GM23338 (cell line): Measurements from ENCODE around the gene TMEM204. TPM values are rescaled to one million over a fixed set of nuclear protein-coding genes. Genes with fewer than 3 reads are reported as not detected.

Source experiments
- ATAC-seq: fragments of 200-7000 bp; cut with Tn5 transposase; 3 replicates; pipeline ENCODE4 v1.9.1; 2020
- DNase-seq: peaks from one replicate; pipeline ENCODE4 v3.0.0-alpha.2; 2015; ENCODE audit warnings: low spot score
- H2AFZ ChIP-seq: fragments of 200-600 bp; sonication (generic); 2 replicates; pipeline ENCODE4 v1.8.0; 2016; ENCODE audit warnings: antibody characterized with exemption, mild to moderate bottlenecking, moderate library complexity
- H3F3A ChIP-seq: fragments of 200-600 bp; sonication (generic); replicated peaks from 2 replicates; pipeline ENCODE4 v1.8.0; 2017; ENCODE audit warnings: antibody characterized with exemption, mixed run types, low read depth
- H3K27ac ChIP-seq: fragments of 200-600 bp; sonication (generic); 2 replicates; pipeline ENCODE4 v1.6.1; 2016; ENCODE audit warnings: low read depth
- H3K27me3 ChIP-seq: fragments of 200-600 bp; sonication (generic); 2 replicates; pipeline ENCODE4 v1.8.0; 2016; ENCODE audit warnings: mild to moderate bottlenecking, mixed run types, moderate library complexity; ENCODE audit not compliant: insufficient read depth
- H3K36me3 ChIP-seq: fragments of 200-600 bp; sonication (generic); 2 replicates; pipeline ENCODE4 v1.8.0; 2016; ENCODE audit warnings: mild to moderate bottlenecking; ENCODE audit not compliant: insufficient read depth
- H3K4me1 ChIP-seq: fragments of 200-600 bp; sonication (generic); 2 replicates; pipeline ENCODE4 v1.8.0; 2016; ENCODE audit warnings: mild to moderate bottlenecking, moderate library complexity; ENCODE audit not compliant: insufficient read depth
- H3K4me2 ChIP-seq: fragments of 200-600 bp; sonication (generic); 2 replicates; pipeline ENCODE4 v1.7.1; 2017; ENCODE audit warnings: mixed run types
- H3K4me3 ChIP-seq: fragments of 200-600 bp; sonication (generic); 2 replicates; pipeline ENCODE4 v1.6.1; 2016; ENCODE audit warnings: mixed run types
- H3K79me2 ChIP-seq: fragments of 200-600 bp; sonication (generic); replicated peaks from 2 replicates; pipeline ENCODE4 v1.8.0; 2017; ENCODE audit warnings: mild to moderate bottlenecking; ENCODE audit not compliant: insufficient read depth
- H3K9me2 ChIP-seq: fragments of 200-600 bp; sonication (generic); 2 replicates; pipeline ENCODE4 v1.8.0; 2017; ENCODE audit not compliant: insufficient read depth
- H4K20me1 ChIP-seq: fragments of 200-600 bp; sonication (generic); replicated peaks from 2 replicates; pipeline ENCODE4 v1.8.0; 2017; ENCODE audit warnings: mild to moderate bottlenecking; ENCODE audit not compliant: insufficient read depth
- H3K27ac Mint-ChIP-seq: 2 replicates; pipeline ENCODE4 v1.8.0; 2020; ENCODE audit warnings: inconsistent platforms, mild to moderate bottlenecking, moderate library complexity, mixed read lengths
- H3K27me3 Mint-ChIP-seq: 3 replicates; pipeline ENCODE4 v1.8.0; 2022; ENCODE audit warnings: low read depth, mild to moderate bottlenecking, moderate library complexity, mixed read lengths, inconsistent platforms; ENCODE audit not compliant: insufficient read depth, poor library complexity
- H3K36me3 Mint-ChIP-seq: 3 replicates; pipeline ENCODE4 v1.8.0; 2021; ENCODE audit warnings: low read depth, mild to moderate bottlenecking, inconsistent platforms, moderate library complexity, mixed read lengths
- H3K4me1 Mint-ChIP-seq: 3 replicates; pipeline ENCODE4 v1.8.0; 2020; ENCODE audit warnings: mild to moderate bottlenecking, inconsistent platforms, mixed read lengths
- H3K4me3 Mint-ChIP-seq: 3 replicates; pipeline ENCODE4 v1.8.0; 2021; ENCODE audit warnings: moderate library complexity, mild to moderate bottlenecking, inconsistent platforms, mixed read lengths
- H3K9me3 Mint-ChIP-seq: 3 replicates; pipeline ENCODE4 v1.8.0; 2020; ENCODE audit warnings: moderate library complexity, mild to moderate bottlenecking, inconsistent platforms, mixed read lengths
- CREB1 ChIP-seq: fragments of 250-450 bp; sonication (Bioruptor Pico); IDR thresholded peaks from 2 replicates; pipeline ENCODE4 v1.5.0; 2020; ENCODE audit warnings: low read depth, mild to moderate bottlenecking, moderate library complexity
- NANOG ChIP-seq: IDR thresholded peaks from 2 replicates; pipeline ENCODE4 v1.6.1; 2016; ENCODE audit warnings: antibody characterized with exemption, borderline replicate concordance
- POLR2AphosphoS5 ChIP-seq: IDR thresholded peaks from 2 replicates; pipeline ENCODE4 v1.6.1; 2016; ENCODE audit warnings: antibody characterized with exemption, low read depth
- STAT1 ChIP-seq: IDR thresholded peaks from one replicate; pipeline ENCODE4 v1.6.1; 2016; ENCODE audit warnings: antibody characterized with exemption; ENCODE audit not compliant: unreplicated experiment
- polyA plus RNA-seq: library from polyadenylated mRNA; unstranded; fragments of >200 nt; fragmentation: Nextera tagmentation; extraction: Ambion mirVana; gene quantifications from 2 replicates; pipeline ENCODE4 v1.2.1, GENCODE V29; 2016
- total RNA-seq: library from RNA; depleted of rRNA; stranded (reverse); fragments of >200 nt; shearing (Covaris generic); gene quantifications from 2 replicates; pipeline ENCODE4 v1.2.3, GENCODE V29; 2014
- TF ChIP-seq, protein P1 (sequence below): fragments of 250-450 bp; sonication (Bioruptor Pico); IDR thresholded peaks from 2 replicates; pipeline ENCODE4 v1.5.0; 2020; ENCODE audit warnings: mild to moderate bottlenecking, moderate library complexity
- TF ChIP-seq, protein P2 (sequence below): IDR thresholded peaks from 2 replicates; pipeline ENCODE4 v1.6.1; 2016; ENCODE audit warnings: antibody characterized with exemption

The TMEM204 gene
- total and polyA plus RNA-seq, 2 experiments from 2014 or later = 0.14 to 0.21 TPM

DNA sequence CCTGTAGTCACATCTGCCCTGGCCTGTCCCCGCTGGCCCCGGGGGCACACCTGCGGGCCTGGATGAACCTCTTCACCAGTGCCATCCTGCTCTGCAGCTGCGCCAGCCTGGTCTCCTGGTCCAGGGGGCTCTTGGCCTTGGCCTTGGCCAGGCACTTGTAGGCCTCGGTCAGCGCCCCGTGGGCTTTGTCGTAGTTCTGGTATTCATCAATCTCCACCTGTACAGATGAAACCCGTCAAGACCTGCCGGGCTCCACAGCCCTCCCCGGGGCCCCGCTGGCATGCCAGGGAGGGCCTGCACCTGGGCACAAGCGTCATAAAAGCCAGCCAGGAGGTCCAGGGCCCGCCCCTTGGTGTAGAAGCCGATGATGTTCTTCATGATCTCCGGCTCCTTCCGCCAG is 13.6 kb upstream of the TMEM204 start (continued):
- TF ChIP-seq, protein P1, sequence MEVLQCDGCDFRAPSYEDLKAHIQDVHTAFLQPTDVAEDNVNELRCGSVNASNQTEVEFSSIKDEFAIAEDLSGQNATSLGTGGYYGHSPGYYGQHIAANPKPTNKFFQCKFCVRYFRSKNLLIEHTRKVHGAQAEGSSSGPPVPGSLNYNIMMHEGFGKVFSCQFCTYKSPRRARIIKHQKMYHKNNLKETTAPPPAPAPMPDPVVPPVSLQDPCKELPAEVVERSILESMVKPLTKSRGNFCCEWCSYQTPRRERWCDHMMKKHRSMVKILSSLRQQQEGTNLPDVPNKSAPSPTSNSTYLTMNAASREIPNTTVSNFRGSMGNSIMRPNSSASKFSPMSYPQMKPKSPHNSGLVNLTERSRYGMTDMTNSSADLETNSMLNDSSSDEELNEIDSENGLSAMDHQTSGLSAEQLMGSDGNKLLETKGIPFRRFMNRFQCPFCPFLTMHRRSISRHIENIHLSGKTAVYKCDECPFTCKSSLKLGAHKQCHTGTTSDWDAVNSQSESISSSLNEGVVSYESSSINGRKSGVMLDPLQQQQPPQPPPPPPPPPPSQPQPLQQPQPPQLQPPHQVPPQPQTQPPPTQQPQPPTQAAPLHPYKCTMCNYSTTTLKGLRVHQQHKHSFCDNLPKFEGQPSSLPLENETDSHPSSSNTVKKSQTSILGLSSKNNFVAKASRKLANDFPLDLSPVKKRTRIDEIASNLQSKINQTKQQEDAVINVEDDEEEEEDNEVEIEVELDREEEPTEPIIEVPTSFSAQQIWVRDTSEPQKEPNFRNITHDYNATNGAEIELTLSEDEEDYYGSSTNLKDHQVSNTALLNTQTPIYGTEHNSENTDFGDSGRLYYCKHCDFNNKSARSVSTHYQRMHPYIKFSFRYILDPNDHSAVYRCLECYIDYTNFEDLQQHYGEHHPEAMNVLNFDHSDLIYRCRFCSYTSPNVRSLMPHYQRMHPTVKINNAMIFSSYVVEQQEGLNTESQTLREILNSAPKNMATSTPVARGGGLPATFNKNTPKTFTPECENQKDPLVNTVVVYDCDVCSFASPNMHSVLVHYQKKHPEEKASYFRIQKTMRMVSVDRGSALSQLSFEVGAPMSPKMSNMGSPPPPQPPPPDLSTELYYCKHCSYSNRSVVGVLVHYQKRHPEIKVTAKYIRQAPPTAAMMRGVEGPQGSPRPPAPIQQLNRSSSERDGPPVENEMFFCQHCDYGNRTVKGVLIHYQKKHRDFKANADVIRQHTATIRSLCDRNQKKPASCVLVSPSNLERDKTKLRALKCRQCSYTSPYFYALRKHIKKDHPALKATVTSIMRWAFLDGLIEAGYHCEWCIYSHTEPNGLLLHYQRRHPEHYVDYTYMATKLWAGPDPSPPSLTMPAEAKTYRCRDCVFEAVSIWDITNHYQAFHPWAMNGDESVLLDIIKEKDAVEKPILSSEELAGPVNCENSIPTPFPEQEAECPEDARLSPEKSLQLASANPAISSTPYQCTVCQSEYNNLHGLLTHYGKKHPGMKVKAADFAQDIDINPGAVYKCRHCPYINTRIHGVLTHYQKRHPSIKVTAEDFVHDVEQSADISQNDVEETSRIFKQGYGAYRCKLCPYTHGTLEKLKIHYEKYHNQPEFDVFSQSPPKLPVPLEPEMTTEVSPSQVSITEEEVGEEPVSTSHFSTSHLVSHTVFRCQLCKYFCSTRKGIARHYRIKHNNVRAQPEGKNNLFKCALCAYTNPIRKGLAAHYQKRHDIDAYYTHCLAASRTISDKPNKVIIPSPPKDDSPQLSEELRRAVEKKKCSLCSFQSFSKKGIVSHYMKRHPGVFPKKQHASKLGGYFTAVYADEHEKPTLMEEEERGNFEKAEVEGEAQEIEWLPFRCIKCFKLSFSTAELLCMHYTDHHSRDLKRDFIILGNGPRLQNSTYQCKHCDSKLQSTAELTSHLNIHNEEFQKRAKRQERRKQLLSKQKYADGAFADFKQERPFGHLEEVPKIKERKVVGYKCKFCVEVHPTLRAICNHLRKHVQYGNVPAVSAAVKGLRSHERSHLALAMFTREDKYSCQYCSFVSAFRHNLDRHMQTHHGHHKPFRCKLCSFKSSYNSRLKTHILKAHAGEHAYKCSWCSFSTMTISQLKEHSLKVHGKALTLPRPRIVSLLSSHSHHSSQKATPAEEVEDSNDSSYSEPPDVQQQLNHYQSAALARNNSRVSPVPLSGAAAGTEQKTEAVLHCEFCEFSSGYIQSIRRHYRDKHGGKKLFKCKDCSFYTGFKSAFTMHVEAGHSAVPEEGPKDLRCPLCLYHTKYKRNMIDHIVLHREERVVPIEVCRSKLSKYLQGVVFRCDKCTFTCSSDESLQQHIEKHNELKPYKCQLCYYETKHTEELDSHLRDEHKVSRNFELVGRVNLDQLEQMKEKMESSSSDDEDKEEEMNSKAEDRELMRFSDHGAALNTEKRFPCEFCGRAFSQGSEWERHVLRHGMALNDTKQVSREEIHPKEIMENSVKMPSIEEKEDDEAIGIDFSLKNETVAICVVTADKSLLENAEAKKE (CRISPR knock-in tag) = no peak
- TF ChIP-seq, protein P2, sequence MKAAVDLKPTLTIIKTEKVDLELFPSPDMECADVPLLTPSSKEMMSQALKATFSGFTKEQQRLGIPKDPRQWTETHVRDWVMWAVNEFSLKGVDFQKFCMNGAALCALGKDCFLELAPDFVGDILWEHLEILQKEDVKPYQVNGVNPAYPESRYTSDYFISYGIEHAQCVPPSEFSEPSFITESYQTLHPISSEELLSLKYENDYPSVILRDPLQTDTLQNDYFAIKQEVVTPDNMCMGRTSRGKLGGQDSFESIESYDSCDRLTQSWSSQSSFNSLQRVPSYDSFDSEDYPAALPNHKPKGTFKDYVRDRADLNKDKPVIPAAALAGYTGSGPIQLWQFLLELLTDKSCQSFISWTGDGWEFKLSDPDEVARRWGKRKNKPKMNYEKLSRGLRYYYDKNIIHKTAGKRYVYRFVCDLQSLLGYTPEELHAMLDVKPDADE = no peak
- TF ChIP-seq NANOG (no peak), STAT1 (no peak), CREB1 (no peak)

DNA sequence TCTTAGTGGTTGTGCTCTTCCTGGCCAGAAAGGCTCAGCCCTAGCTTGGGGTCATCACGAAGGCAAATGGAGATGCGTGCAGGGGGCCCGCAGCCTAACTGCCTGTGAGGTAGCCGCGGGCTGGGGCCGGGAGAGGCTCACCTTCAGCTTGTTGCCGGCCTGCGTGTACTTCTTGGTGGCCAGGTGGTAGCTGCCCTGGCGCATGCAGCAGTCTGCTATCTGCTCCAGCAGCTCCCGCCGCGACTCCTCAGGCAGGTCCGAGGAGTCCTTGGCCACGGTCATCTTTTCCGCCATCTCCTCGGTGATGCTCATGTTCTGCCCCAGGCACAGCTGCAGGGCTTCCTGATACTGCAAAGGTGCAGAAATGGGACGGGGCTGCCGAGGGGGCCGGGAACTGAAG is 13.0 kb upstream of the TMEM204 start:
- Mint-ChIP-seq H3K27ac (no peak overlapping the region), H3K36me3 (peaks cover 15% of the 10 kb centered on the region), H3K27me3 (peaks cover 1% of the 10 kb centered on the region), H3K4me3 (no peak overlapping the region), H3K9me3 (no peaks in the 10 kb centered on the region), H3K4me1 (no peaks in the 10 kb centered on the region)
- Histone ChIP-seq H3K4me1 (no peaks in the 10 kb centered on the region), H3K27me3 (no peaks in the 10 kb centered on the region), H2AFZ (no peak overlapping the region), H3K79me2 (no peaks in the 10 kb centered on the region), H3K4me3 (no peak overlapping the region), H3K27ac (no peak overlapping the region), H3K4me2 (no peak overlapping the region), H4K20me1 (no peaks in the 10 kb centered on the region), H3K9me2 (no peaks in the 10 kb centered on the region), H3K36me3 (no peaks in the 10 kb centered on the region), H3F3A (no peaks in the 10 kb centered on the region)
- TF ChIP-seq POLR2AphosphoS5 = no peak
- ATAC-seq (no peak), DNase-seq (no peak)
